PFSK-1 (cell line): ENCODE results near the gene ADAMTS20.

Experiments
- POLR2AphosphoS5 ChIP-seq: IDR thresholded peaks from 2 replicates; pipeline ENCODE4 v1.6.1; 2012; ENCODE audit warnings: low read depth, mild to moderate bottlenecking, control low read depth, low read length, moderate library complexity
- REST ChIP-seq, 2 experiments: IDR thresholded peaks; 2 replicates each; pipeline versions ENCODE4 v1.6.1 to v1.8.0; 2011 to 2012; ENCODE audit warnings: low read depth in 2 of 2, low read length in 2 of 2, control low read depth in 1 of 2, inconsistent platforms in 1 of 2, mild to moderate bottlenecking in 1 of 2, moderate library complexity in 1 of 2; ENCODE audit not compliant: insufficient read depth in 1 of 2
- SIN3A ChIP-seq: IDR thresholded peaks from 2 replicates; pipeline ENCODE4 v1.6.1; 2012; ENCODE audit warnings: mild to moderate bottlenecking, low read length, moderate library complexity, borderline replicate concordance; ENCODE audit not compliant: insufficient read depth
- TAF1 ChIP-seq: IDR thresholded peaks from 2 replicates; pipeline ENCODE4 v1.6.1; 2012; ENCODE audit warnings: low read length, control low read depth, borderline replicate concordance; ENCODE audit not compliant: insufficient read depth

GRCh38 chr12:43551971-43552559 lies at the start of gene ADAMTS20:
- TF ChIP-seq POLR2AphosphoS5 (no peak), TAF1 (no peak), REST (IDR thresholded peaks at IDR 0.05; ENCODE audit: insufficient read depth in 1 of 2, low read depth in 2 of 2, low read length in 2 of 2) (no peak), SIN3A (no peak)
